PC-9 (cell line): Measurements from ENCODE around the gene SLC22A3. TPM values are rescaled to one million over a fixed set of nuclear protein-coding genes. Genes with fewer than 3 reads are reported as not detected.

Experiments
- BruUV-seq: library from RNA; stranded (reverse); fragments of 400-500 nt; replicated peaks from 2 replicates; lab custom pipeline; 2021; lab: Mats Ljungman, UMichigan
- CTCF ChIA-PET: fragments of 300-600 bp; sonication (Branson Sonifier 250); formaldehyde crosslinking; loops from one replicate; lab custom pipeline; 2022; ENCODE audit warnings: antibody characterized with exemption; lab: Charles Lee
- POLR2A ChIA-PET: fragments of 300-600 bp; sonication (Branson Sonifier 250); formaldehyde crosslinking; loops from one replicate; lab custom pipeline; 2022; ENCODE audit warnings: antibody characterized with exemption; ENCODE audit not compliant: unreplicated experiment; lab: Charles Lee
- DNase-seq, 2 experiments: peaks; one replicate each; pipeline versions ENCODE4 v3.0.0 to v3.0.0-alpha.2; 2015 to 2022; ENCODE audit warnings: mixed read lengths in 1 of 2
- H2AFZ ChIP-seq: fragments of 200-600 bp; sonication (generic); 2 replicates; pipeline ENCODE4 v1.8.1; 2017; ENCODE audit warnings: antibody characterized with exemption
- H3F3A ChIP-seq: fragments of 200-600 bp; sonication (generic); 2 replicates; pipeline ENCODE4 v1.8.1; 2017; ENCODE audit warnings: antibody characterized with exemption, mild to moderate bottlenecking, low read depth; ENCODE audit not compliant: insufficient read depth
- H3K27ac ChIP-seq: fragments of 200-600 bp; sonication (generic); 2 replicates; pipeline ENCODE4 v1.6.1; 2016; ENCODE audit warnings: mixed run types
- H3K27me3 ChIP-seq: fragments of 200-600 bp; sonication (generic); 2 replicates; pipeline ENCODE4 v1.6.1; 2016; ENCODE audit warnings: low read depth, mixed run types; ENCODE audit not compliant: insufficient read depth
- H3K36me3 ChIP-seq: fragments of 200-600 bp; sonication (generic); 2 replicates; pipeline ENCODE4 v1.6.1; 2016; ENCODE audit warnings: low read depth, mixed run types
- H3K4me1 ChIP-seq: fragments of 200-600 bp; sonication (generic); replicated peaks from 2 replicates; pipeline ENCODE4 v1.6.1; 2016; ENCODE audit warnings: mixed run types; ENCODE audit not compliant: insufficient read depth
- H3K4me2 ChIP-seq: fragments of 200-600 bp; sonication (generic); 2 replicates; pipeline ENCODE4 v1.6.1; 2017; ENCODE audit warnings: mixed run types
- H3K4me3 ChIP-seq: fragments of 200-600 bp; sonication (generic); 2 replicates; pipeline ENCODE4 v1.6.1; 2016; ENCODE audit warnings: mixed run types
- H3K79me2 ChIP-seq: fragments of 200-600 bp; sonication (generic); 2 replicates; pipeline ENCODE4 v1.6.1; 2017; ENCODE audit warnings: low read depth, mixed run types
- H3K9me2 ChIP-seq: fragments of 200-600 bp; sonication (generic); 2 replicates; pipeline ENCODE4 v1.8.1; 2017; ENCODE audit warnings: mild to moderate bottlenecking; ENCODE audit not compliant: insufficient read depth
- H3K9me3 ChIP-seq: fragments of 200-600 bp; sonication (generic); 2 replicates; pipeline ENCODE4 v1.8.1; 2016; ENCODE audit warnings: low read depth; ENCODE audit not compliant: insufficient read depth
- H4K20me1 ChIP-seq: fragments of 200-600 bp; sonication (generic); 2 replicates; pipeline ENCODE4 v1.8.1; 2017; ENCODE audit not compliant: insufficient read depth
- CTCF ChIP-seq: fragments of 200-600 bp; sonication (generic); conservative IDR thresholded peaks from 2 replicates; pipeline ENCODE4 v1.6.1; 2017; ENCODE audit warnings: mixed run types, antibody characterized with exemption, mild to moderate bottlenecking, moderate library complexity
- EZH2 ChIP-seq: fragments of 200-600 bp; sonication (generic); IDR thresholded peaks from 2 replicates; pipeline ENCODE4 v1.8.0; 2017; ENCODE audit warnings: antibody characterized with exemption, low read depth
- intact Hi-C: fragments of 100-400 bp; cut with micrococcal nuclease; formaldehyde crosslinking; loops from one replicate; pipeline ENCODE4 v1.10.0; 2022; ENCODE audit not compliant: unreplicated experiment
- total RNA-seq: library from RNA; stranded (reverse); gene quantifications from 2 replicates; pipeline ENCODE4 v1.2.3, GENCODE V29; 2021

Gene SLC22A3
- total RNA-seq, 1 experiment from 2014 or later = not detected

GRCh38 chr6:160321729-160322505, 26.3 kb upstream of the SLC22A3 start:
- H3K9me3 ChIP-seq = no peaks in the 10 kb centered on the region
- no peak overlapping the region for H3K4me3 ChIP-seq
- H3K27ac ChIP-seq = no peak overlapping the region
- no peaks in the 10 kb centered on the region for H3K27me3 ChIP-seq
- H3F3A ChIP-seq = no peaks in the 10 kb centered on the region
- no peak overlapping the region for H2AFZ ChIP-seq
- H4K20me1 ChIP-seq = no peaks in the 10 kb centered on the region
- DNase-seq = no peak
- intact Hi-C loops = no loop called here
- H3K4me1 ChIP-seq = no peaks in the 10 kb centered on the region
- no peaks in the 10 kb centered on the region for H3K79me2 ChIP-seq
- CTCF ChIA-PET = no interaction called here
- H3K9me2 ChIP-seq = no peaks in the 10 kb centered on the region
- POLR2A ChIA-PET = no interaction called here
- H3K36me3 ChIP-seq = no peaks in the 10 kb centered on the region
- no peak overlapping the region for H3K4me2 ChIP-seq
- no TSS peak for BruUV-seq
- TF ChIP-seq EZH2 = no peak
- no peak for TF ChIP-seq CTCF

- CTCF ChIA-PET = no interaction called here
- no peak overlapping the region for H3K4me2 ChIP-seq
- H2AFZ ChIP-seq = no peak overlapping the region
- no TSS peak for BruUV-seq
- POLR2A ChIA-PET = no interaction called here
- H3K27me3 ChIP-seq = no peaks in the 10 kb centered on the region; the same call in 1 of the 2 replicates
- H3K27ac ChIP-seq = no peak overlapping the region
- no peaks in the 10 kb centered on the region for H3K36me3 ChIP-seq
- no peak for DNase-seq
- no peaks in the 10 kb centered on the region for H3F3A ChIP-seq
- intact Hi-C loops = no loop called here
- H4K20me1 ChIP-seq = no peaks in the 10 kb centered on the region
- H3K79me2 ChIP-seq = no peaks in the 10 kb centered on the region
- no peak overlapping the region for H3K4me3 ChIP-seq
- H3K9me2 ChIP-seq = no peaks in the 10 kb centered on the region
- H3K9me3 ChIP-seq = no peaks in the 10 kb centered on the region
- H3K4me1 ChIP-seq = no peaks in the 10 kb centered on the region
- TF ChIP-seq EZH2 (no peak), CTCF (no peak)
Observed at GRCh38 chr6:160327981-160328380, 20.2 kb upstream of the SLC22A3 start.

- ChIA-PET POLR2A (no interaction called here), CTCF (no interaction called here)
- Histone ChIP-seq H3K79me2 (no peaks in the 10 kb centered on the region), H3K9me3 (no peaks in the 10 kb centered on the region), H3K9me2 (no peaks in the 10 kb centered on the region), H3K4me2 (no peak overlapping the region), H3F3A (no peaks in the 10 kb centered on the region), H3K36me3 (no peaks in the 10 kb centered on the region), H3K4me3 (no peak overlapping the region), H3K27me3 (no peaks in the 10 kb centered on the region; the same call in 1 of the 2 replicates), H3K4me1 (no peaks in the 10 kb centered on the region), H4K20me1 (no peaks in the 10 kb centered on the region), H2AFZ (no peak overlapping the region), H3K27ac (no peak overlapping the region)
- TF ChIP-seq CTCF (no peak), EZH2 (no peak)
- BruUV-seq = no TSS peak
- no peak for DNase-seq
- intact Hi-C loops = no loop called here
Observed at GRCh38 chr6:160328447-160328846, 19.7 kb upstream of the SLC22A3 start.
